ENCODE results near the gene CLEC16A.

Gene CLEC16A

DNA sequence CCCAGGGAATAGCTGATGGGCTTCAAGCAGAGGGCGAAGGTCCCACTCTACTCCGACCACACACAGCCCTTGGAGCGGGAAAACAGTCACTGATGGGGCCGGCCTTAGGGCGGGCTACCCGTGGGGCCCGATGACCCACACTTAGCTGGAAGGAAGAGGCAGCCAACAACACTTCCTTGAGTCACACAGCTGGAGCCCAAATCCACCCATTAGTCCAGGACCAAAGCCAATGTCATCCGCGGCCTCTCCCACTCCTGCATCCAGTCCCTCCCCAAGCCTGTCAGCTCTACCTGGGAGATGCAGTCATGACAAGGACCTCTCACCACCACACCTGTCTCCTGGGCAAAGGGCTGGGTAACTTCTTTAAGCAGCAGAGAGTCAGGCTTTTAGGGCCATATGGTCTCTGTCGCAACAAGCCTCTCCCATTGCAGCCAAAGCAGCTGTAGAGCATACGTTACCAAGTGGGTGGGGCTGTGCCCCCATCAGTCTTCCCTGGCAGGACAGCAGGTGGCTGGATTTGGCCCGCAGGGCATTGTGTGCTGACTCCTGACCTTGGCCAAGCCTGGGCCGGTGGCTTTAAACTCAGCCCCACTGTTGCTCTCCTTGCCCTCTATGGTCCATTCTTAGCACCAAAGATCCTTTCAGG is 200.9 kb downstream of the CLEC16A start:
- DNase-seq = peak; percentile 91 to 97

DNA sequence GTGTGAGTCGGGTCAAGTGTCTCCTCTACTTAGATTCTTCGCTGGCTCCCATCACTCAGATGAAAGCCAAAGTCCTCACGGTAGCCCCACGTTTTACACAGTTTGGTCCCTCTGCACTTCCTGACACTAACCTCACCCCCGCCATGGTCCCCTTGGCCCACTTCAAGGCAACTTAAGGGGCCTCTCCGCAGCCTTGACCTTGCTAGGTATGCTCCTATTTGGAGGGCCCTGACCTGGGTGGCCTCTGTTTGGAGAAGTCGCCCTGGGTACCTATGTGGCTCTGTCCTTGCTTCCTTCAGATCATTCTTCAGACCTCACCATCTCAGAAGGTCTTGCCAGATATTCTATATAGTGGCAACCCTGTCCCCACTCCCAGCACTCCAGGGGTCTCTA is 201.5 kb downstream of the CLEC16A start:
- no peak for DNase-seq

DNA sequence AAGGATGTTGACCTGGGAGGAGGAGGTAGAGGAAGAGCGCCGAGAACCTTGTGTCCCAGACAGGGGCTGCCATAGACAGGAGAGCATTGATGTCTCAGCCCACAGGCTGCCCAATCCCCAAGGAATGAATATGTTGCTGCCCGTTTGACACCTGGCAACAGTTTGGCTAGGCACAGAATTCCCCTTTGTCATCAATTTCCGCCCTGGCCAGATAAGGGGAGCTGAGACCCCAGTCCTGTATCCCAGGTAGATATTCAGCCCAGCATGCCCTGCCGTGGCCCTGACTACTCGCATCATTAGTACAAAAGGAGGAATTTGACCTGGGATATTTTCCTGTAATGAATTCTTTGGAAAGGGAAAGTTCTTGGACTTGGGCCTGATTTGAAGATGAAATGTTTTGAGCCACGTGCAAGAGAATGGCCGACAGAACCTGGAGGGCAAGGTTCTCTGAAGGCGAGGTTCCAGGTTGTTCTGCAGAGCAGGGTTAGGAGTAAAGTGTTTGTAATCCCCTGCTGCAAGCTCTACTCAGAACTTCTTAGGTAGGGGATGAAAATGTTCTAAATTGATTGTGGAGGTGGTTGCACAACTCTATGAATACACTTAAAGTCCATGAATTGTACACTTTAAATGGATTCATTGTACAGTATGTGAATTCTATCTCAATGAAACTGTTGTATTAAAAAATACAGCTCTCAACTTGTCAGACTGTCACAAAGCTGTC is 202.8 kb downstream of the CLEC16A start:
- no peak for DNase-seq

DNA sequence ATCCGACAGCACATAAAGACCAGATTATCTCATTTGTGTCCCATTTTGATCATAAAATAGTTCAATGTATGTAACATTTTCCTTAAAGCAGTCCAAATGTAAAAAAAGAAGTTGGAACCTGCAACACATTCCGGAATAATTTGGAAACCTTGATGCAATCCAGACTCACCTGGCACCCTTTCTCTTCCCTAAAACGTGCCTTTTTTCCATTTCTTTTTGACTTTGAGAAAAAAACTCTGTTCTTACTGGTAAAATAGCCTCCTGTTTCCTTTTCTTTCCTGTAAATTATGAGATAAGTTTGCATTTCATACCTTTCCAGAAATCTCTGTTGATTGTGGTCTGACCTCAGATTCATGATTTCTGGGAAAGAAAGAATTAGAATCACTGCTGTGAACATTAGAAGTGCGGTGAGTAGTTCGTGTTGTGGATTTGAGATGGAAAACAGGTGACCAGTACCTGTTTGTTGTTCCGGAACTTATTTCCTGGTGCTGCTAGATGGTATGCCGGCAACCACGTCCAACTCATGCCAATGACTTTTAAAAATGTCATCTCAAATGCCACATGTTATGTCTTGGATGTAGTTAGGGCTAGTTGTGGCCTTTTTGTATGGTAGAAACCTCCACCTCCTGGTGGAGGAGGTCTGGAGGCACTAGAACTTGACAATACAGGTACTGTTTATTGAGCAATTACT is 203.5 kb downstream of the CLEC16A start:
- no peak for DNase-seq

DNA sequence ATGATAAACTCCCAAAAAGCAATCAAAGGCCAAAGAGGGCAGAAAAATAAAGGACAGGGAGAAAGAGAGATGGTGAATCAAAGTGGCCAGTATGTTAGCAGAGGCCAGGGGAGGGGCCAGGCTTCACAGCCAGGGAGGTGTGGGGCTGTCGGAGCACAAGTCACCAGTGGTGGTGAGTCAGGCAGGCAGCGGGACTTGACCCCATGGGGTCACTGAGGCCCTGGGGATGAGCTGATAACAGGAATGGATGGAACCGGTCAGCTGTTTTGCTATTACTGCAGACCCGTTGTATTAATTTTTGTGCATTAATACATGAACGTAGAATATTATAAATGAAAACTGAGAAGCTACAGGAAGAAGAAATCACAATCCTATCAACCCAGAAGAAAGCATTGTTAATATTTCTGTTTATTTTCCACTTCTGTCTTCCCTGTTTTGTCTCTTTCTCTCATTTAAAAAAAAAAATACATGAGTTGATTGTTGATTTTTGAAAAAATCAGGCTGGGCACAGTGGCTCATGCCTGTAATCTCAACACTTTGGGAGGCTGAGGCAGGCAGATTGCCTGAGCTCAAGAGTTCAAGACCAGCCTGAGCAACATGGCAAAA is 204.8 kb downstream of the CLEC16A start:
- DNase-seq = no peak

DNA sequence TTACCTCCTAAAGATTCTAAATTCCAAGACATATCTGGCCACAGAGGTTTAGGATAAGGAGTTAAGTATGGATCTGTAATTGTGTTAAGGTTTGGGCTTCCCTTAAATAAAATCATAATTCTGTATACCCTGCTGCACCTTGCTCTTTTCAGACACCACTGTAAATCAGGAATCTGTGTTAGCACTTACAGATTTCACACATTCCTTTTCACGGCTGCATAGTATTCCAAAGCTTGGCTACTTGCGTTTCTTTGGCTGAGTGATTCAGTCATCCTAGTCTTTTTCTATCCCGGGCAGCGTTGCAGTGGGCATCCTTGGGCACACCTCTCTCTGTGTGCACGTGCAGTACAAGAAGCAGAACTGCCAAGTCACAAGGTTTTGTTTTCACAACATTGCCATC is 205.8 kb downstream of the CLEC16A start:
- no peak for DNase-seq

DNA sequence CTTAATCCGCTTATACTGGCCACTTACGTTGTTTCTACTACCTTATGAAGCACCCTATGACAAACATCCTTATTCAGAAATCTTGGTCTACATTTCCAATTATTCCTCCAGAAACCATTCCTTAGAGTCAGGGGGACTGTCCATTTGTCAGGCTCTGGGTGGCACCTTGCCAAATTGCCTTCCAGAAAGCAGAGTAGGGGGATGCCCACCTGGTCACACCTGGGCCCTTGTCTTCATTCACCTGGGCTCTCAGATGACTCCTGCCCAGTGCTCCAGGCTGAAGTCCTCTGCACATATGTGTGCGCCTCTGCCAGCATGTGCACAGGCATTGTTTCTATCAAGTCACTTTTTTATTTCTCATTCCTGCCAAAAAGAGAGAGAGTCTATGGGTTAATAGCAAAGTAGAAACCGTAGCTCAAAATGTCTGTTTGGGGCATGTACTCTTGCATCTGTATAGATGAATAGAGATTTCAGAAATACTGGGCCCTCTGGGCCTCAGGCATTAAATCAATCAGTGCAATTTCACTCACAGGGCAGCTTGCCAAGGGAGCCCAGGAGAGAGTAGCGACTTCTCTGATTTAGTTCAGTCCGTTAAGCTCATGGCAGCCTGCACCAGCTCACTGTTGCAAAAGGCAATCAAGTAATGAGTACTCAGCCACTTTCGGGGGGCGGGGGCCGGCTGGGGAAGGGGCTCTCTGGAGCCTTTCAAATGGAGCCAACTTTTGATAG is 207.0 kb downstream of the CLEC16A start:
- peak; percentile 53 to 85 for DNase-seq

DNA sequence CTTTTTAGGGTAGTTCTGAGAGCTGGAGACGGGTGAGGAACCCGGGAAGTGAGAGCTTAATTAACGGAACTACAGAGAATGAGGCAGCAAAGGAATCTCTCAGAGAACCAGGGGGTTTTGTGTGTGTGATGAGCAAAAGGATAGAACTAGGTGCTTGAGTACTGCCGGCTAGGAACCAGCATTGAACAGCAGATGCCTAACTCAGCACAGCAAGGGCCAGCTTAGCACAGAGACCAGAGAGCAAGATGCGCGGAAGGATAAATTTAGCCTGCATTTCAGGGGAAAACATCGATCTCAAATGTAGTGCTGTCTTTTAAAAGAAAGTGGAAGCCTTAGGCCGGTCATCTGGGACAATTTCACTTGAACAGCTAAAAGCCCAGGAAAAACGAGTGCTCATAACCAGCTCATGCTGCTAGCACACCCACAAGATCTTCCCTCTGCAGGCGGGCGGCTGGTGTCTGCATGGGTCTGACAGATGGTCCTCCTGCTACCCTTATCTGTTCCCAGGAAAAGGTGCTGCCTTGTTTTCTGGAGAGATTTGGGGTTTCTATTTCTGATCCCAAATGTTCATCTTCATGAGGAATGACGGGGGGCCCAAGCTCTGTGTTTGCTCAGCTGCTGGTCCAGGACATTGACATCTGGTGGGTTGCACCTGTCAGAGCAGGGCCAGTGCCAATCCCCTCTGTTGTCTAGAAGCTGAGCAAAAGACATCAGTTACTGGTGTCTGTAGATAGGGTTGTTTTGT is 207.7 kb downstream of the CLEC16A start:
- peak; percentile 97 to 99 for DNase-seq

DNA sequence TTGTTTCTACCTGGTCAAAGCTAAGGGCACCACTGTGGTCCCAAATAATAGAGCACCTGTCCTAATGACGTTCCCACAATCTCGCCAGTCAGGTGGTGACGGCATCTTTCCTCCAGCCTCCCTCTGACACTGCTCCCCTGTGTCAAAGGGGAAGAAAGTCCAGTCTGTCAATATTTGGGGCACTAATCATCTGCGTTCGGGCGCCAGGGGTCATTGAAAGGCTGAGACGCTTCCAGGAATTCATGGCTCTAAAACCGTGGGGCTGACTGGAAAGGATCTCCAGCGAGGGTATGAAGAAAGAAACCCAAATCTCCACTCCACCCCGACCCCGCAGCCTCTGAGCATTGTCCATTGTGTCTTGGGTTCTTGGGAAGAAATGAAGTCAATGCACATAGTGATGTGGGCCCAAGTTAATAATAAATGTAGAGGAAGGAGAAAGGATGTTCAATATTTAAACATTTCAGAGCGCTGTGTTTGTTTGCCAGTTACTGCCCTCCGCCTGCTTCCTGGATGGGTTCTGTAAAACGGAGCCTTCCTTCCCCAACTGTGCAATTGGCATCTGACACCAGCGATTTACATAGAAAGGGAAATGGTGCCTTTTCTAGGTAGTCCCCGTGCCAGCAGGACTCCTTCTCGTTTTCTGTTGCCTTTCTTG is 208.4 kb downstream of the CLEC16A start:
- DNase-seq = peak in 1 of 2 experiments; percentile 41

DNA sequence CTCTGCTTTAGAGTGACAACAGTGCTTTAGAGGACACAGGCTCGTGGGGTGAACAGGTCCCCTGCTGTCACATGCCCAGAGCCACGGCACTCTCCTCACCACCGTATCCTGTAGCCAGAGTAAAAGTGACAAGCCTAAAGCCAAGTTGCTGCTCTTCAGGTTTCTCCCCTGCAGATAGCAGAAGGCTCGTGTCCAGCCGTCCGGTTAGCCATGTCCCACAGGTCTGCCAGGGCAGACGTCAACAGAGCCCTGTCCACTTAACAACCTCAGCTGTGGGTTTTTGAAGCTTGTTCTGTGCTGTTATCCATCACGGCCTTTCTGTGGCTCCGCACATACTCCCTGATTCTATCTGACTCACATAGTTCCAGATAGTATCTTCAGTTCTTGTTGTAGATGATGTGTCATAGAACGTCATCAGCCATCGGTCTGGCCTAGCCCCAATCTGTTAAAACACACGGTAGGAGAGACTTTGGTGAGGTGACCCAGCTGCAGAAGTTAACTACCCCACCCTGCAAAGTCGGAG is 211.0 kb downstream of the CLEC16A start:
- no peak for DNase-seq

DNA sequence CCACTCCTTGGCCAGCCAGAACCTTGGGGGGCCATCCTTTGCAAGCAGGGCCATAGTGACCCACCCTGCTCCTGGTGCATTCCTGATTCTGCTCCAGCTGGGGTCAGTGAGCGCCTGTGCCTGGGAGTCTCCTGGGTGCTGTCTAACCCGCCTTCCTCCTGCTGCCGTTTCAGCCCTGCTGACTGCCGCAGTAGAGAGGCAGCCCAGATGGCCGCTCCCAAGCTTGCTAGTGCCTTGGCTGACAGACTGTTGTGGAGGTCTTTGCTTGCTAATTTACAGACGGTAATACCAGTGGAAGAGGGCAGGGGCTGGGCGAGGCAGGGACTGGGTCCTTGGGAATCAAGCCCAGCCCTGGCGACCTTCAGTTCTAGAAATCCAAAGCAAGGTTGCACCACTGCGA is 212.0 kb downstream of the CLEC16A start:
- peak; percentile 93 to 96 for DNase-seq

DNA sequence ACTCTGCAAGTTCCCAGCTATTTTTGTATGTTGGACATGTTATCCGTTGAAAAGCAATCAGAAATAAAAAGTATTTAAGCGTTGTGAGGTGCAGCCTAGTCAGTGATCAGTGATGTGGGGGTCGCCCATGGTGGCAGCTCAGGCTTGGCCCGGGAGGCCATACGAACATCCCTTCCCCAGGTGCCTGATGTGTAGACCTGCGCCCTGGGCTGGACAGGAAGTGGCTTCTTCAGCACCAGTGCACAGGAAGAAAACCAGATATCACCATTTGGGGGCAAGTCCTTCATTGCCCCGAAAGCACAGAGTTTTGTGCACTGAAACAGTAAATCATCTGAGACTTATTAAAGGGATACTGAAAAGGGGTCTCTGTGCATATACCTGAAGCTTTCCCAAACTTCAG is 212.8 kb downstream of the CLEC16A start:
- no peak for DNase-seq

DNA sequence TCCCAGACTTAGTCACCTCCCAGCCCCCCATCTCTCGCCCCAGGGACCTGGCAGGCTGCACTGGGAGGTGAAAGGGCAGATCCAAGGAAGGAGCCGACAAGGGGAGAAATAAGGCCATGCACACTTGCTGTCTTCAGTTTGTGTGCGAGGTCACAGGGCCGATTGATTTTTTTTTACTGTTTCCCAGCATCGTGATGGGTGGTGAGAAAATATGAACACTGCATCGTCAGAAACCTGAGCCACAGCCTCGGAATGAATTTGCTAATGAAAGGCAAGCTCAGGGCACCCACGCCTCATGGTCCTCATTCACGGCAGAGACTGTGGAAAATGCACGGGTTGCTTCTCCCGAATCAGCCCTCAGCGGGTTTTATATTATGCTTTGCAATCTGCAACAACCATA is 213.7 kb downstream of the CLEC16A start:
- DNase-seq = no peak

DNA sequence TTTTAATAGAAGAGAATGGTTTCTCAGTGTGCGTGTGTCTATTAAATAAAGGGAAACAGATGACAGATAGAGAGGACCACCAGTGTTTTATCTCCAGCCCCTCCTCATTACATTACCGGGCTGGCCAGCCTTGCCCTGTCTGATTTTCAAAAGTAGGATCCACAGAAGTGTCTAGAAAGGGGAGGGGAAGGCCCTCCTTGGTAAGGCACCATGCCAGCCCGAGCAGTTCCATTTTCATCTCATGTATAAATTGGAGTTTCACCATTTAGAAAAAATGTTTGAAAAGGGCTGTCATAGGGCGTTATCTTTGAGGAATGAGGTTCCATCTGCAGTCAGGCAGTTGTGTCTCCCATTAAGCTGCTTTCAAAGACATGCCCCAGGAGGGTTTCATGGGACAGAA is 214.9 kb downstream of the CLEC16A start:
- DNase-seq = no peak

DNA sequence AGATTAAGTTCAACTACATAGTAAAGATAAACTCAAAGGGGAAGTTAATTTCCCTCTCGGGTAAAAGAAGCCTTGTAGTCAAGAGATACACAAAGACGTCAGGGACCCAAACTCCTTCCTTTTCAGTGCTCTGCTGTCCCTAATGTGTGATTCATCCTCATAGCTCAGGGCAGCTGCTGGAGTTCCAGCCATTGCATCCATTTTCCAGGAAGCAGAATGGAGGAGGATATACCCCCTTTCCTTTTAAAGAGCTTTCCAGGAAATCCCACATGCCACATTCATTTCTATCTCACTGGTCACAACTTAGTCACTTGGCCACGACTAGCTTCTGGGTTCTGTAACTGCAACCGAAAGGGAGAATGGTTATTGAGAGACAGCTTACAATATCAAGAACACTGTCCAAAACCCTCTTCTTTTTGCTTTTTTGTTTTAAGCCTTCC is 216.3 kb downstream of the CLEC16A start:
- DNase-seq = no peak

DNA sequence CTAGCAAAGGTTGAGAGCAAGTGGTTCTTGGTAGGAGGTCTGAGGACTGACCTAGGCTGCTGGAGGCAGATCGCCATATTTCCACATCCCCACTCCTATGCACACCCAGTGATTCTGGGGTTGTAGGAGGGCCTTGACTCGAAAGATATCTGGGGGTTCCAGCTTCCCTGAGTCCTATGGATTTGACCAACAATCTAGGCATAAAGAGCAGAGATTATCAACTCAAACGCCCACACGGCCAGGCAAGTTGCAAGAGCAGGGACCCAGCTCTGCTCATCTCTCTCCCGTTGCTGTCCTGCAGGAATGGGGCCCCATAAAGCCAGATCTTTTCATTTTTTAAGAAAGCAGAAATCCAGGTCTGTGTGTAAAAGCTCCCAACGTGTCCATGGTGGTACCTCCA is 217.1 kb downstream of the CLEC16A start:
- DNase-seq = no peak

DNA sequence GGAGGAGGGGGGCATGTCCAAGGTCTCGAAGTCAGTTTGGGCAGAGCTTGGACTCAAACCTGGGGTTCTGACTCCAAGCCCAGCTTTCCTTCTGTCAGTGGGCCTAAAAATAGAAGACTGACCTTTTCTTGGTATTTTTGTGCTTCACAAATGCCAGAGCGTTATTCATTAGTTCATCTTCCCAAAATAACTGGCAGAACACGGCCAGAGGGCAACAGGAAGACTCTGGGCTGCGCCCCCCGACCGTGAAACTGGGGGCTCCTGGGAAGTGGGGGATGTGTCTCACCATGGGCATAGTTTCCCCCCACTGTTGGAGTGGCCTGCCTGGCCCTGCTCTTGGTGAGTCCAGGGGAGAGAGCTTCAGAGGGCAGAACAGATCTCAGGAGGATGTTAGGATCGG is 217.6 kb downstream of the CLEC16A start:
- no peak for DNase-seq

DNA sequence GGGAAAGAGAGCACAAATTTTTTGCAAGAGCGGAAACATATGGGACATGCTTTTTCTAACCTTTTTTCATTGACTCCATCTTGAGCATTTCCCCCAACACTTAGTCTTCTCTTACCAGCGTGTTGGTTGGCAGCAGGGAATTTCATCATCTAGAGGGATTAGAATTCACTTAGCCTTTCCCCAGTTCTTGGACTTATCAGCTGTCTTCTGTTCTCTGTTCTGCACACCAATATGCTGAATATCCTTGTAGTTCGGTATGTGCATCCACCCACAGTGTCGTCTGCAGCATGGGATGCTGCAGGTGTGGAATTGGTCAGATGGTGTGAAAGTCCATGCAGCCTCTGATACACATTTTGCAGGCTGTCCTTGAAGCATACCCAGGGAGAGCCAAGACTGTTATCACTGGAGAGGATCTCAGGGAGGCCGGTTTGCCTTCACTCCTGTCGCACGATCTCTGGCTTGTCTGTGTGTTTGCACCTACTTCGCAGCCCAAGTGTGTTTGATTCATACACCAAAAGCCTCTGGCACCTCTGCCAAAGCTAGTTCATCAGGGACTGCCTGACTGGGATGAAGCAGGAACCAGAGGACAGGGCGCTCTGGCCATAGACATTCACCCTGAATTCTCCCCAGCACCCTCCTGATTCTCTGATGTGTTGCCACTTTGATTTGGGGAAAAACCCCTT is 218.4 kb downstream of the CLEC16A start:
- peak; percentile 18 to 73 for DNase-seq

DNA sequence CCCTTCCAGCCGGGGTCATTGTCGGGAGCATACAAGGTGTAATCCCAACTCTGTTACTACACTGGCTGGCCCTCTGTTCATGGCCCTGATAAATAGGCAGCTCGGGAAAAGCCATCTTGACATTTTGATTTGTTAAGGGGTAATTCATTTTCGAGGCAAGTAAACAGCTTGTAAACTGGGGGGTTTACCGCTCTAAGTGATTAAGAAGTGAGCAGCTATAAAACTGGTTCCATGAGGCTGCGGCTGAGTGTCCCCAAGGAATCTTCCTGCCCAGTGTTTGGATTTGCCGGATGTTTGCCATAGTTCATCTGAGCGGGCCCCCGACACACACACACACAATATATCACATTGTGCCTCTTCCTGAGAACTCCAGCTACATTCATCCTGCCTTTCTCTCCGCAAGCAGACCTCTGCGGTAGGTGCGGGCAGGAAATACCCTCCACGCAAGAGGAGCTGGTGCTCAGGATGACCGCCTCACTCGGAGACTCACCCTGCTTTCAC is 219.4 kb downstream of the CLEC16A start:
- no peak for DNase-seq

DNA sequence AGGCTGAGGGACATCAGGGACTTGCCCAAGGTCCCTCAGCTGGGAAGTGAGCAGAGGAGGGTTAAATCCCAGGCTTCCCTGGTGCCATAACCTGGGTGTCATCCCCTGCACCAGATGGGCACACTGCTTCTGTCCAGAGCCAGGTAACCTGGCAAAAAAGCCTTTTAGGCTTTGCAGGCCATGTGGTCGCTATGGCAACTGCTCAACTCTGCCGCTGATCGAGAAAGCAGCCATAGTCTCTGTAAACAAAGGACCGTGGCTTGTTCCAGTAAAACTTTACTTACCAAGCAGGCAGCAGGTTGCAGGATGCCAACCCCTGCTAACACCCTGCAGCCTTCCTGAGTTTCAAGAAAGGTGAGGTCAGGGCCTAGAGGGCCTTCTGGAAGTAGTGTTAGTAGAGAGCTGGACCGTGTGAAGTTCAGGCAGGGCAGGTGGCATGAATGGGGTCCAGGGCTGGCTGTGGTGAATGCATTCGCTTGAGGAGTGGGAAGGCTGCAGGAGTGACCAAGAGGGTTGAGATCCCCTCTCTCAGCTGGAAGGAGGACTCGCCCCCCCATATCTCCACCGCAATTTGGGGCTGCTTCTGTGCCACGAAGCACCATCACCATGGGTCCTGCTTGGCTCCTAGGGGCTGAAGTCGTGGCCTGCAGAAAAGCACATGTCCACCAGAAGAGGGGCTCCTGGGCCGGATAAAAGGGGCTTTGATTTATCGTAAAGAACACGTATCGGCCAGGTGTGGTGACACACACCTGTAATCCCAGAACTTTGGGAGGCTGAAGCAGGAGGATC is 220.3 kb downstream of the CLEC16A start:
- peak in 1 of 2 experiments; percentile 58 for DNase-seq
